HG03432 (cell line): ENCODE results near the gene GARIN1A.

Experiments used
- ATAC-seq: cut with Tn5 transposase; IDR thresholded peaks from one replicate; pipeline ENCODE4 v1.9.1; 2021; ENCODE audit warnings: mild to moderate bottlenecking, moderate library complexity; ENCODE audit not compliant: unreplicated experiment

GARIN1A gene

GRCh38 chr7:128713794-128714193, 41.7 kb downstream of the GARIN1A start:
- ATAC-seq: no peak

DNA sequence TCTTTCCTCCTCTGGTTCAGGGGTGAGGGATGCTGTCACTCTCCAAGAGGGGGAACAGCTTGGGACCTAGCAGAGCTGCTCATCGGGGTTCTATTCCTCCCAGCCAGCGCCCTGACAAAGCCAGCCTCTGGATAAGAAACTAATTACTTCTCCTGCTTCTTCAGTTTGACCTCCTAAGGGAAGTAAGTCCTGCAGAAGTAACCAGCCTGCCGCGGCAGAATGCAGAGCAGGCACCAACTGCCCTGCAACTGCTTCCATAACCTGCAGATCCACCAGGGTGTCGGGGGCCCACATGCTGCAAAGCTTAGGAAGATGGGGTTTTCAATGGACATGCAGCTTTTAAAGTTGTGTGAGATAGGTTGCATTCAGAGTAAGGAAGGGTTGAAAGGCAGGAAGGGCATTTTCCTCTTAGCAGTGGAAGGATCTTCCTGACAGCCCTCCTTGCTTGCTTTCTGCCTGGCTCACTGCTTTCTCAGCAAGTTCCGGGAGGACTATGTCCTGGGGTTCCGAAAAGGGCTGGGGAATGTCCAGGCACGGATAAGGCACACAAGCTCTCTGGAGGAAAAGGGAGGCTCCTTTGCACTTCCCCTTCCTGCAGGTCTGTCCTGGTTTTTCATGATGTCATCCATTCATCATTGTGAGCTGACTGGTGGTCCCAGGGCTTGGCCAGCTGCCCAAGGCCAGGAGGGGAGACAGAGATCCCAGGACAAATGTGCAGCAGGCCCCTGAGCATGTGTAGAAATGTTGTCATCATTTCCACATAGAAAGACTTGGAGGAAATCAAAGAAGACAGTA, 42.8 kb downstream of the GARIN1A start:
- ATAC-seq: no peak

DNA sequence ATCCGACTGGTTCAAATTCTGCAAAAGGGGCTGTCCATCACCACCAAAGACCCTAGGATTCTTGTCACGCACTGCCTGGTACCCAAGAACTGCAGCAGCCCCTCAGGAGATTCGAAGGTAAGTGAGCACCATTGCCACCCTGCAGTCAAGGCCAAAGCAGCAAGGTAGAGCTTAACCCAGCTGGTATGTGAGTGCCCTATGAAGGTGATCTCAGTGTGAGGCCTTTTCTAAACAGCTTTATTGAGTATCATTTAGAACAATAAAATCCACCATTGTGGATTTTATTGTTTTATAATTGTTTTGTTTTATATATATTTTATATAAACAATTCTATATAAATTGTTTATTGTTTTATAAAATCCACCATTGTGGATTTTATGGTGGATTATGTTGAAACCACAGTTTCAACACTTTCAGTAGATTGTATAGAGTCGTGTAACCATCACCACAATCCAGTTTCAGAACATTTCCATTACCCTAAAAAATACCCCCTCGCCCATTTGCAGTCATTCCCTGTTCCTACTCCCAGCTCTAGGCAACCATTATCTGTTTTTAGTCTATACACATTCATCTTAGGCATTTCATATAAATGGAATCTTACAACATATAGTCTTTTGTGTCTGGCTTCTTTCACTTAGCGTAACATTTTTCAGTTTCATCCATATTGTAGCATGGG, 47.0 kb downstream of the GARIN1A start:
- no peak for ATAC-seq

DNA sequence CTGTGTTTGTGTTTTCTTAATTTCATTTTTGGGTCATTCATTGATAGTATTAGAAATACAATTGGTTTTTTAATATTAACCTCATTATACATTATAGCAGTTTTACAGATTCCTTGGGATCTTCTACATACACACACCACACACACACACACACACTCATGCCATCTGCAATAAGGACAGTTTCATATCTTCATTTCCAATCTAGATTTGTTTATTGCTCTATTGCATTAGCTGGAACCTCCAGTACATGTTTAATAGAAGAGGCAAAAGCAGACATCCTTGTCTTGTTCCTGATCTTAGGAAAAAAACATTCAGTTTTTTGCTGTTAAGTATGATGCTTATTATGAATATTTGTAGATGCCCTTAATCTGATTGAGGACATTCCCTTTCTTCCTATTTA, 49.3 kb downstream of the GARIN1A start:
- no peak for ATAC-seq
